ENCODE data around the gene LTK. TPM values are rescaled to one million over a fixed set of nuclear protein-coding genes. Genes with fewer than 3 reads are reported as not detected.

Gene LTK
- total RNA-seq, 1 experiment from 2014 or later = 5.4 TPM

DNA sequence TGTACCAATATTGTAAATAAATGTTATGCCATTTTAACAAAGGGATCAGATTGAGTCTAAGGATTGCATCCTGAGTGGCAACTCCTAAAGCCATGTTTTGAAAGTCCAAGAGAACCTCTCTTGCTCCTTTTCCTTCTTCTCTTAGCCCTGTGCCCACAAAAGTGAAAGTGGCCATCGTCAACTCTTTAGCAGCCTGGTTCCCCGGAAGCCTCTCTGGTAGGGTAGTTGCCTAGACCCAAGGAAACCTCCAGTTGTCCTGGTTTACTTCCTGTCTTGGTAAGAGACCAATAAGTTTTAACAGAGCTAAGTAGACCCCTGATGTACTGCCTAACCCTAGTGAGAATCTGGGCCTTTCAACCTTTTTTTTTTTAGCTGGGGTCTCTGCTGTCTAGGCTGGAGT lies 30.1 kb downstream of the LTK start:
- no peak for TF ChIP-seq EZH2 (IDR thresholded peaks at IDR 0.05; ENCODE audit: borderline replicate concordance, low read depth, low read length, poor library complexity, severe bottlenecking)
- TF ChIP-seq, protein P1, sequence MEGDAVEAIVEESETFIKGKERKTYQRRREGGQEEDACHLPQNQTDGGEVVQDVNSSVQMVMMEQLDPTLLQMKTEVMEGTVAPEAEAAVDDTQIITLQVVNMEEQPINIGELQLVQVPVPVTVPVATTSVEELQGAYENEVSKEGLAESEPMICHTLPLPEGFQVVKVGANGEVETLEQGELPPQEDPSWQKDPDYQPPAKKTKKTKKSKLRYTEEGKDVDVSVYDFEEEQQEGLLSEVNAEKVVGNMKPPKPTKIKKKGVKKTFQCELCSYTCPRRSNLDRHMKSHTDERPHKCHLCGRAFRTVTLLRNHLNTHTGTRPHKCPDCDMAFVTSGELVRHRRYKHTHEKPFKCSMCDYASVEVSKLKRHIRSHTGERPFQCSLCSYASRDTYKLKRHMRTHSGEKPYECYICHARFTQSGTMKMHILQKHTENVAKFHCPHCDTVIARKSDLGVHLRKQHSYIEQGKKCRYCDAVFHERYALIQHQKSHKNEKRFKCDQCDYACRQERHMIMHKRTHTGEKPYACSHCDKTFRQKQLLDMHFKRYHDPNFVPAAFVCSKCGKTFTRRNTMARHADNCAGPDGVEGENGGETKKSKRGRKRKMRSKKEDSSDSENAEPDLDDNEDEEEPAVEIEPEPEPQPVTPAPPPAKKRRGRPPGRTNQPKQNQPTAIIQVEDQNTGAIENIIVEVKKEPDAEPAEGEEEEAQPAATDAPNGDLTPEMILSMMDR (conservative IDR thresholded peaks at IDR 0.05; ENCODE audit: low read depth, low read length) = no peak
- intact Hi-C loops (cut with micrococcal nuclease; ENCODE audit: unreplicated experiment) = no loop called here
- Histone ChIP-seq H3K9me3 (ENCODE audit: low read depth, low read length, poor library complexity, severe bottlenecking) (no peaks in the 10 kb centered on the region), H3K27ac (ENCODE audit: low read depth, low read length, poor library complexity, severe bottlenecking) (no peak overlapping the region), H3K4me3 (ENCODE audit: low read depth, low read length, poor library complexity, severe bottlenecking) (no peak overlapping the region), H3K4me1 (ENCODE audit: insufficient read depth, low read length, poor library complexity, severe bottlenecking) (no peaks in the 10 kb centered on the region), H3K36me3 (ENCODE audit: insufficient read depth, low read length, poor library complexity, severe bottlenecking) (peaks cover 29% of the 10 kb centered on the region), H3K27me3 (replicated peaks; ENCODE audit: insufficient read depth, low read depth, low read length, poor library complexity) (no peaks in the 10 kb centered on the region)
- CTCF ChIA-PET = no interaction called here
- no TSS peak for BruUV-seq (replicated peaks)
- POLR2A ChIA-PET (ENCODE audit: low non-redundant PET) = interaction anchor here (0.7 kb wide), 1 partner anchor 45 kb away, joined by 5 read pairs; no protein-coding TSS in a partner anchor
- no peak for DNase-seq (ENCODE audit: low spot score)

GRCh38 chr15:41483115-41483514 lies 30.5 kb downstream of the LTK start:
- intact Hi-C loops (cut with micrococcal nuclease; ENCODE audit: unreplicated experiment) = no loop called here
- peaks cover 32% of the 10 kb centered on the region for H3K36me3 ChIP-seq (ENCODE audit: insufficient read depth, low read length, poor library complexity, severe bottlenecking)
- TF ChIP-seq, protein P1 (conservative IDR thresholded peaks at IDR 0.05; ENCODE audit: low read depth, low read length) = no peak
- no peak for TF ChIP-seq EZH2 (IDR thresholded peaks at IDR 0.05; ENCODE audit: borderline replicate concordance, low read depth, low read length, poor library complexity, severe bottlenecking)
- no TSS peak for BruUV-seq (replicated peaks)
- H3K27me3 ChIP-seq (replicated peaks; ENCODE audit: insufficient read depth, low read depth, low read length, poor library complexity) = no peaks in the 10 kb centered on the region
- H3K4me1 ChIP-seq (ENCODE audit: insufficient read depth, low read length, poor library complexity, severe bottlenecking) = no peaks in the 10 kb centered on the region
- H3K27ac ChIP-seq (ENCODE audit: low read depth, low read length, poor library complexity, severe bottlenecking) = no peak overlapping the region
- H3K9me3 ChIP-seq (ENCODE audit: low read depth, low read length, poor library complexity, severe bottlenecking) = no peaks in the 10 kb centered on the region
- CTCF ChIA-PET = no interaction called here
- H3K4me3 ChIP-seq (ENCODE audit: low read depth, low read length, poor library complexity, severe bottlenecking) = no peak overlapping the region
- POLR2A ChIA-PET (ENCODE audit: low non-redundant PET) = interaction anchor here (0.7 kb wide), 1 partner anchor 45 kb away, joined by 5 read pairs; no protein-coding TSS in a partner anchor
- DNase-seq (ENCODE audit: low spot score) = no peak

DNA sequence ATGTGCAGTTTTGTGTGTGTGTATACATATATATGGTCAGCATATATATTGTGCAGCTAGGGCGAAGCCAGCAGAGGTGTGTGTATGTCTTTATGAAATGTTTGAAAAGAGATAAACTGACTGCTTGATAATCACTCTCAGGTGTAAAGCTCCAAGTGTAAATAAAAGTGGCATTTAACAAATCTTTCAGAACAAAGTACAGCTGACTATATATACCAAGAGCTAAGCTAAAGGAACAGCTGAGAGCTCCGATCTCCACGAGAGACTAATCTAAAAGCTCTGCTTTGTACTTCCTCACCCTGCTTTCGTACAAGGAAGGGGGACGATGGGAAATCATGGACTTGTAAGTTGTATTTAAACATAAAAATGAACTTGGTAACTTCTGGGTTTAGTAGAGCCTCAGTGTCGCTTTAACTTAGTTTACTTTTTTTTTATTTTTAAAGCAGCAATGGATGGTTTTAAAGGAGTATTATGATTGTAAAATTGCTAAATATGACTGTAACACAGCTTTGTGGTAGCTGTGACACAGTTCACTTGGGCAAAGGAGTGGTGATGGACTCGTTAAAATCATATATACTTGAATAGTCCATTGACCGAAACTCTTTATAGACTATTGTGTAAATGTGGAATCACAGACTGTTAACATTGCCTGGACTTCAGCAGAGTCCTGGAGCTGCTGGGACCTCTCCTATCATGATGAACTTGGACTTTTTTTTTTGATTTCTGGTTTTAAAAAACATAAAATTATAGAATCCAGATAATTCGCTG lies 31.3 kb downstream of the LTK start:
- Histone ChIP-seq H3K4me3 (ENCODE audit: low read depth, low read length, poor library complexity, severe bottlenecking) (no peak overlapping the region), H3K9me3 (ENCODE audit: low read depth, low read length, poor library complexity, severe bottlenecking) (no peaks in the 10 kb centered on the region), H3K4me1 (ENCODE audit: insufficient read depth, low read length, poor library complexity, severe bottlenecking) (no peaks in the 10 kb centered on the region), H3K27me3 (replicated peaks; ENCODE audit: insufficient read depth, low read depth, low read length, poor library complexity) (no peaks in the 10 kb centered on the region), H3K36me3 (ENCODE audit: insufficient read depth, low read length, poor library complexity, severe bottlenecking) (peaks cover 37% of the 10 kb centered on the region), H3K27ac (ENCODE audit: low read depth, low read length, poor library complexity, severe bottlenecking) (no peak overlapping the region)
- TF ChIP-seq, protein P1 (conservative IDR thresholded peaks at IDR 0.05; ENCODE audit: low read depth, low read length) = no peak
- no peak for TF ChIP-seq EZH2 (IDR thresholded peaks at IDR 0.05; ENCODE audit: borderline replicate concordance, low read depth, low read length, poor library complexity, severe bottlenecking)
- BruUV-seq (replicated peaks) = TSS peak; percentile 56
- intact Hi-C loops (cut with micrococcal nuclease; ENCODE audit: unreplicated experiment) = no loop called here
- no peak for DNase-seq (ENCODE audit: low spot score)
- ChIA-PET POLR2A (ENCODE audit: low non-redundant PET) (interaction anchor here (0.7 kb wide), 1 partner anchor 44 kb away, joined by 5 read pairs; no protein-coding TSS in a partner anchor), CTCF (no interaction called here)
